GM19324 (cell line): ENCODE measurements around the gene ZNF12.
"Not testable (repeated sequence)": the region's sequence is repeated elsewhere in the genome, so short reads cannot be mapped to it uniquely, and the experiment has no call there.

ENCODE experiments used
- ATAC-seq: cut with Tn5 transposase; IDR thresholded peaks from one replicate; pipeline ENCODE4 v1.9.1; 2021; ENCODE audit warnings: mild to moderate bottlenecking, moderate library complexity; ENCODE audit not compliant: unreplicated experiment, low FRiP score

ZNF12 gene

DNA sequence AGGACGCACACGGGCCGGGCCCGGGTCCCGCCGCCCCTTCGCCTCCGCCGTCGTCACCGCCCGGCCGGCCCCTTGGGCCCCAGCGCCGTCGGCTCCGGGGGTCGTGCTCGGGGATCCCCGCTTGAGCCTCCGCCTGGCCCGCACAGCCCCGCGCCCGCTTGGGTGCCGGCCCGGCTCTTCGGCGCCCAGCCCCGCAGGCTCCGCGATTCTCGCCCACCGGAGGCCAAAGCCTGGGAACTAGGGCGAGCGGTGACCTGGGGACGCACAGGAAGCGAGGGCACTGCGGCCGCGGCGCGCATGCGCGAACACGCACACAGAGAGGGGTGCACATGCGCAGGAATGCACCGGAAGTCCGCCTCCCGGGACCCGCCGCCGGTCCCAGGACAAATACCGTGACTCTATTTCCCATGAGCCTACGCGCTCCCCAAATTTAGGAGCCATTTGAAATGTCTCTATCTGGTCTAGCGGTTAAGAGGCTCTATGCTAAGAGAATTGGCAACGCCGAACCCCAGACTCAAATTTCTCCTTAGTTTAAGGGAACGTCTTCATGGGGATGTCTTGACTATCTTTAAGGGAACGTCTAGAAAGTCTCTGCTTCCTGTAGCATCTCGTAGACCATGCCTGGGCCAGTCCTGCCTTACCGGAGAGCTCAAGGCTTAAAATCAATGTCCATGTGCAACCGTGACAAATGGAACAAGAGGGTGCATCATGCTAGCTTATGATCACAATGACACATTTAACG is at the start of gene ZNF12:
ZNF12 (minus strand) TSS at position 282 of the 742 bp plus-strand sequence. CDS start 1,774 bp downstream, outside the sequence.
- peak; percentile 96 for ATAC-seq

DNA sequence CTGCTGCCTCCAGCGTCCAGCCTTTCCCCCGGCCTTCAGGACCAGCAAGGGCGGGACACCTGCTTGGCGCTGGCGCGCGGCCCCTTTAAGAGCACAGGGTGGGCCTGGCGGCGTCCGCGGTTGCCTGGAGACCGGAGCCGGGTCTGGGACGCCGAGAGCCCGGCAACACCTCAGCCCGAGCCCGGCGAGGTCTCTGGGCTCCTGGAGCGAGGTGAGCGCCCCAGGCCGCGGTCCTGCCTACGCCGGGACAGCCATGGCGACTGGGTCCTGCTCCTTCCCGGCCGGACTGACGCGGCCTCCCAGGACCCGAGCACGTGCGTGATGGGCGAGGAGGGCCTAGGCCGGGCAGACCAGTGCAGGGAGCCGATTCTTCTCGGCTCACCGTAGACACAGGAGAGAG is 47.2 kb upstream of the ZNF12 start, which contains the start of gene RSPH10B2:
RSPH10B2 (plus strand) TSS at position 140 of the 400 bp plus-strand sequence. CDS start 3,575 bp downstream, outside the sequence.
- ATAC-seq = not testable (repeated sequence)

DNA sequence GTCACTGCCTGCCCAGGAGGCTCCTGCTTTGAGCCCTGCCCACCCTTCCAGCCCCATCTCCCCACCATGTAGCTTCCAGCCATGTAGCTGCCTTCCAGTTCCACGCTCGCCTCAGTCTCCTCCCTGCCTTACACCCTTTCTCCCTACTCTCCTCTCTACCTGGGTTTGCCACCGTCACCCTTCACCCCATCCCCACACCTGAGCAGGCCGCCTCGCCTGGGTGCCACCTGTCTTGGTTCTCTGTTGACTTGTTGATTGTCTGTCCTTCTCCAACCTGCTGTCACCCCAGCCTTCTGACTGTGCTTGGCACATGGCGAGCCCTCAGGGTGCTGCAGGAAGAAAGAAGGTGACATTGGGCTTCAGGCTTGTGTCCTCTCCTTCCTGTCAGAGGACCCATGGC is 43.4 kb upstream of the ZNF12 start:
- ATAC-seq = not testable (repeated sequence)

DNA sequence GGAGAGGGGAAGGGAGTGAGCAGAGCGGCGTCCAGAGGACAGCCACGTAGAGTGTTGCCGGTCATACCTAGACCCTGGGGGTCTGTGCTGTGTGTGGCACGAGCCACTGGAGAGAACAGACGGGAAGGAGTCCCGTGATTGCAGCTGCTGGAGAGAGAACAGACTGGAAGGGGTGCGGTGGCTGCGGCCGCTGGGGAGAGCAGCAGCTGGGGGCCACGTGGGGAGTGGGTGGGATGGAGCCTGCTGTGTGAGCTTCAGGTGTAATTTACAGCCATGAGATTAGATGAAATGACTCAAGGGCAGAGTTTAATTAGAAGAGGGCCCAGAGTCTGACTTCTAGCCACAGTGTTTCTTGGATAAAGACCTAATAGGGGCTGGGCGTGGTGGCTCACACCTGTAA is 42.6 kb upstream of the ZNF12 start:
- not testable (repeated sequence) for ATAC-seq

DNA sequence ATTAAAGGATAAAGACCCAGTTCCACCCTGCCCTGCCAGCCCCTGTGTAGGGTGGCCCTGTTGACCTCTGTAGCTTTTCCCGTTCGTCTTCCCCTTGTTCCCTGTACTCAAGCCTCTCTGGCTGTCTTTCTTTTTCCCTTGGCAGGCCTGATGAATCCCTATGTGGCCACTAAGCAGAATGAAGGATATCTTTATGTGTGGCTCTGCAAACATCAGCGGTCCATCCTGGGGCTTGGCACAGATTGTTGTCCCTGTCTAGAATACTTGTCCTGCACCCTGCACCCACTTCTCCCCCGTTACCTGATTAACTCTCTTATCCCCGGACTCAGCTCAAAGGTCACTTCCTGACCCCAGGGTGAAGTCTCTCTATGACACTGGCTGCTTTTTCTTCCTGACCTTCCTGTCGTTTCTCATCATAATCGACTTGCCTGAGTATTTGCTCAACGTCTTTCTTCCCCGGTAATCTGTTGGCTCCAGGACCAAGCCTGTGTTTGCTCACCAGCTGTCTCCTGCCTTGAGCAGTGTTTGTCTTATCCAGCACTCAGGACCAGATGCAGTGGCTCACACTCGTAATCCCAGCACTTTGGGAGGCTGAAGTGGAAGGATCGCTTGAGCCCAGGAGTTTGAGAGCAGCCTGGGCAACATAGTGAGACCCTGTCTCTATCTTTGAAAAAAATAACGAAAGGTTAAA is 37.8 kb upstream of the ZNF12 start:
- ATAC-seq = not testable (repeated sequence)

DNA sequence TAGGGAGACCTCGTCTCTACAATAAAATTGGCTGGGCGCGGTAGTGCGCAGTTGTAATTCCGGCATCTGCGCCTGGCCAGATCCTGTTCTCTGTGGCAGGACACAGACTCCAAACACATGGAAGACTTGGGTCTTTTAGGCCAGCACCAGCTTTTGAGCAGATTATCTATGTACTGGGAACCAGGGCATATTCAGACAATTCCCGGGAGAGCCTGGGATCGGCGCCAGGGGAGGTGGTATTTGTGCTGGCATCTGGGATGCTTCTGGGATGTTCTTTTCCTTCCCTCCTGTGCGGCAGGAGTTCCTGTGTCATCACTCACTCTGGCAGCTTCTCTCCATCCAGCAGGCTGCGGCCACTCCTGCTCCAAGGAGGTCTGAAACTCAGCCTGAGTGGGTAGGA is 31.7 kb upstream of the ZNF12 start:
- not testable (repeated sequence) for ATAC-seq

DNA sequence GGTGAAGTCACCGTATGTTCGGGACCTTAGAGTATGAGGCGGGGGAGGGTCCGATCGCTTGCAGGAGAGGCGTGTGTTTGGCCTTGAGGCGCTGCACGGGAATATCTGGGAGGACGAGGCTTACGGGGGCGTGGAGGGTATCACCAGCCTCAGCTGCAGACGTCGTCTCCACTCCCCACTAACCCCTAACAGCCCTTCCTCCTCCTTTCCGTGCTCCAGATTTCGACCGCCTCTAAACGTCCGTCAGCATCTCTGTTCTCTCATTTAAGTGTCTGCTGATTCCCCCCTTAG is 23.5 kb upstream of the ZNF12 start:
- no peak for ATAC-seq

DNA sequence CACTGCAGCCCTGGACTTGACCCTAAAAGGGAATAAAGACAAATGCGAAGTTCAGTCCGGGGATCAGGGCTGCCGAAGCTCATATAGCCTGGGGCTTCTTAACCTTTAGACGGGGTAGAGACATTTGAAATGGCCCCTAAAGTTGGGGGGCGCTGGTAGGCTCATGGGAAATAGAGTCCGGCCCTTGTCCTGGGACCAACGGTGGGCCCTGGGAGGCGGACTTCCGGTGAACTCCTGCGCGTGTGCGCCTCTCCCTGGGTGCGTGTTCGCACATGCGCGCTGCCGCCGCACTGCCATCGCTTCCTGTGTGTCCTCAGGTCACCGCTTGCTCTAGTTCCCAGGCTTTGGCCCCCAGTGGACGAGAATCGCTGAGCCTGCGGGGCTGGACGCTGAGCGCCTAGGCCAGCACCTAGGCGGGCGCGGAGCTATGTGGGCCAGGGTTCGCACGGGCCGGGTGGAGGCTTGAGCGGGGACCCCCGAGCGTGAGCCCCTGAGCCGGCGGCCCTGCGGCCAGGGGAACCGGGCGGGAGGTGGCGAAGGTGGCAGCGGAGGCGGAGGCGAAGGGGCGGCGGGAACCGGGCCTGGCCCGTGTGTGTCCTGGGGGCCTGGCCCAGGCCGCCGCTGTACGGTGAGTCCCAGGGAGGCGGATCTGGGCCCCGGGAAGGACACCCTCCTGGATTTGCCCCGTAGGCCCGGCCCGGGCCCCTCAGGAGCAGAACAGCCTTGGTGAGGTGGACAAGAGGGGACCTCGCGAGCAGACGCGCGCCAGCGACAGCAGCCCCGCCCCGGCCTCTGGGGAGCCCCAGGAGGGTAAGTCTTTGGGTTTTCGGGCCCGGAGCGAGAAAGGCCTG is 23.0 kb upstream of the ZNF12 start:
- peak; percentile 97 for ATAC-seq

DNA sequence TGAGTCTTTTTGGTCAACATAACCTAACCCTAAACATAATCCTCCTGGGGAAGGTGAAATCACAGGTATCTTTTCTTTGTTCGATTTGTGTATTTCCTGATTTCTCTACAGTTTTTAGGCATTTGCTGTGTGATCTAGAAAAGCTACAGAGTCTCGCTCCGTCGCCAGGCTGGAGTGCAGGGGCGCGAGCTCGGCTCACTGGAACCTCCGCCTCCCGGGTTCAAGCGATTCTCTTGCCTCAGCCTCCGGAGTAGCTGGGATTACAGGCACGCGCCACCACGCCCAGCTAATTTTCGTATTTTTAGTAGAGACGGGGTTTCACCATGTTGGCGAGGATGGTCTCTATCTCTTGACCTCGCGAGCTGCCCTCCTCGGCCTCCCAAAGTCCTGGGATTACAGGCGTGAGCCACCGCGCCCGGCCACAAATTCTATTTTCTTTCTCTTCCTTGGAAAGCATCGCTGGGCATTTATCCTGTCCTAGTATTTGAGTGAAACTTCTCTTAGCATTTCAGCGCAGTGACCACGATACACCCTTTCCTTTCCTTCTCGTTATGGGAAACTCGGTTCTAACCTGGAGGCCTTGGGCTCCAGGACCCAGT is 22.2 kb upstream of the ZNF12 start:
- not testable (repeated sequence) for ATAC-seq

DNA sequence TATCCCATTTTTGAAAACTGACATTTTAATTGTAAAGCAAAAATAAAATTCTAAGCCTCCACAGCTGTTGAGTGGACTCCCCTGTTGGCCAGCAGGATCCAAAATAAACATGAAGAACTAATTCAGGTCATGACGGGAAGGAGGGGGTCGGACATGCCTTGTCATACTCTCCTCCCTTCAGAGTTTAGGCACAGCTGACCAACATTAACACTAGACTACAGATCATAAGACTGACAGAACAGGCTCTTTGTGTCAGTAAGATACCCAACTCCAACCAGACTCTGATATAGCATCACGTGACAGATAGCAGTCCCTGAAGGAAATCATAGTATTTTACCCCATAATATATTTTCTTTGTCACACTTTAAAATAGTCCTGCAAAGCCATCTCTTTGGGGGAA is 20.9 kb upstream of the ZNF12 start:
- ATAC-seq = no peak

DNA sequence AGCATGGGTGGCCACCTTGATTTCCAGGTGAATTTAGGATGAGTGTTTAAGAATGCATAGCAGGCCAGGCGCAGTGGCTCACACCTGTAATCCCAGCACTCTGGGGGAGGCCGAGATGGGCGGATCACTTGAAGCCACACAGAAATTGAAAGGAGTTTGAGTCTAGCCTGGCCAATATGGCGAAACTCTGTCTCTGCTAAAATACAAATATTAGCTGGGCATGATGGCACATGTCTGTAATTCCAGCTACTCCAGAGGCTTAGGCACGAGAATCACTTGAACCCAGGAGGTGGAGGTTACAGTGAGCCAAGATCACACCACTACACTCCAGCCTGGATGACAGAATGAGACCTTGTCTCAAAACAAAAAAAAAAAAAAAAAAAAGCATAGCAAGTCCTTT is 19.6 kb upstream of the ZNF12 start:
- not testable (repeated sequence) for ATAC-seq

DNA sequence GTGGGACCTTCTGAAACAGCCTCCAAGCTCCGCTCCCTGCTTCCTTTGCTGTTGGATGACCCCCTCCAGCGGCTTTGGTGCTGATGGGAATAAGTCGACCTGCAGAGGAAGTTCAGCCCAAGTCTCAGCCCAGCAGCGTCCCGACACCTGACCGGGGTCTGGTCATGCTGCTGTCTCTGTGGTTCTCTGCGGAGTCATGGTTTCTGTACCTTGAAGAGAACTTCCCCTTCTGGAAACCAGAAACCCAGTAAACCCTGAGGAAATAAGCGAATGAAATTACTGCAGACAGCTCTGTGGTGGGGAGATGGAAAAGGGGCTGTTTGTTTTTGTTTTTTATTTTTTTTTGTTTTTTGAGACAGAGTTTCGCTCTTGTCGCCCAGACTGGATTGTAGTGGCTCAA is 18.3 kb upstream of the ZNF12 start:
- ATAC-seq = peak; percentile 38

DNA sequence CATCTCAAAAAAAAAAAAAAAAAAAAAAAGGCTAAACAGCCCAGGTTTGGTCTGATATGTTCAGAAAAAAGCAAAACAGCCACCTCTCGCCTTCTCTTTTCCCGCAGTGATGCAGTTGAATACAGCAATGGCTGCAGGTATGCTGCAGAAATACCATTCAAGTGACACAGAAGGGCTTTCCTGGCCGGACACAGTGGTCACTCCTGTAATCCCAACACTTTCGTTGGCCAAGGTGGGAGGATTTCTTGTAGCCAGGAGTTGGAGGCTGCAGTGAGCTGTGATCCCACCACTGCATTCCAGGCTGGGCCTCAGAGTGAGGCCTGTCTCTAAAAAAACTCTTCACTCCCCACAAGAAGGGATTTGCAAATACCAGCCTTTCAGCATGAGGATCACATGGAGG is 17.6 kb upstream of the ZNF12 start:
- ATAC-seq = not testable (repeated sequence)

DNA sequence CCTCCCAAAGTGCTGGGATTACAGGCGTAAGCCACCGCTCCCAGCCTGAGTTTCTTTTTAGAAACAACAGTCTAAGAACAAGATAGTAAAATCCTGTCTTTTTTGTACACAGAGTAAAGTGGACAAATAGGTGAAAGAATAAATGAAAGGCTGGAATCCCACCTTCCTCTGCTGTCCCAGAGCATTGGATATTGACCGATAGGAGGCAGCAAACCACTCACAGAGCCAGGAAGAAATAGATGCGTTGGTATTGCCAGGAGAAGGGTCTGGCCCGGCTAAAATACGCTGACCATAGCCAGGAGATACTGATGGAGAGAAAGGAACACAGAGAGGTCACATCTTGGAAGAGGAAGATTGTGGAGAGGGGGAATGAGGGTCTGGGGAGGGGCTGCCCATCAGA is 11.4 kb upstream of the ZNF12 start:
- ATAC-seq = no peak

DNA sequence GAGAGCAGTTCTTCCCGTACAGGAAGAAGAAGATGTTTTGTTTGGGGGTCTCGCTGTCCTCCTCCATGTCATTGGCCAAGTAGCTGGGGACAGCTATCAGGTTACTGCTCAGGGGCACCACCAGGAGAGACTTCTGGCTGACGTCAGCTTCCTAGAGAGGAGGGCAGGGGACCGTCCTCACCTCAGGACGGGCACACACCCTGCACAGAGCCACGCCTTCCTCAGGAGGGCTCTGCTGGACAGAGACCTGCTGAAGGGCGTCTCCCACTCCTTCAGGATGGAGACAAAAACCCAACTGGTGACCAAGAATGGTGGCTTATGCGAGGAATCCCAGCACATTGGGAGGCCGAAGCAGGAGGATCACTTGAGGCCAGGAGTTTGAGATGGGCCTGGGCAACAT is 9.2 kb upstream of the ZNF12 start:
- not testable (repeated sequence) for ATAC-seq

DNA sequence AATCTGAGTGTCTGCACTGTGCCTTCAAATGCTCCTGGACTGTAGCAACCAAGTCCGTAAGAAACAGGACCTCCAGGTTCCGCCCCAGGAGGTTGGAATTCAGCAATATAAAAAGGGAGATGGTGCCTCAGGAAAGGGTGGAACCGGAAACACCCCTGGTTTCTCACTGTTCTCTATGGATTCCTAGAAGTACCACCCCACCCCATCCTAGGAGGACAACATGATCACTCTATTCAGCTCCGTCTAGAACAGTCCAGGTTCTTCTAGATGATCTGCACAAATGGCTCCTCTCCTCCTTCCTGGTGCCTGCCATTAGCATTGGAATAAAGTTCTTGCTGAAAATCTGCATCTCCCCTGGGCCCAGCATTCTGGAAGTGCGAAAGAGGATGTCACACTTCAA is 7.6 kb upstream of the ZNF12 start:
- no peak for ATAC-seq

DNA sequence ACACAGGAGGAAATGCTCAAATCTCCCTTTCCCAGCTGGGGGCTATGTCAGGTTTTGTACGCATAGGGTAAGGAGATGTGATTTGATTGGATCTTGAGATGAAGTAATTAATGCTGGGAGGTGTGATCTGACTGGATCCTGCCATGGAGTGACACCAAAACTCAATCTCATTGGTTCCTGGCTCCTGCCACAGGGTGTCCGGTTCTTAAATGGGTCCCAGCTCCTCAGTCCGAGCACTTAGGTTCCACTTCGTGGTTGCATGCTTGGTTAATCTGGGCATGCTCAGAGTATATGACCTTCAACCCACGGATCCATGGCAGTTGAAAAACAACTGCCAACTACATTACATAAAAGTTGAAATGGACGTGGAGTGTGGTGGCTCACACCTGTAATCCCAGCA is 3.1 kb upstream of the ZNF12 start:
- ATAC-seq = no peak

DNA sequence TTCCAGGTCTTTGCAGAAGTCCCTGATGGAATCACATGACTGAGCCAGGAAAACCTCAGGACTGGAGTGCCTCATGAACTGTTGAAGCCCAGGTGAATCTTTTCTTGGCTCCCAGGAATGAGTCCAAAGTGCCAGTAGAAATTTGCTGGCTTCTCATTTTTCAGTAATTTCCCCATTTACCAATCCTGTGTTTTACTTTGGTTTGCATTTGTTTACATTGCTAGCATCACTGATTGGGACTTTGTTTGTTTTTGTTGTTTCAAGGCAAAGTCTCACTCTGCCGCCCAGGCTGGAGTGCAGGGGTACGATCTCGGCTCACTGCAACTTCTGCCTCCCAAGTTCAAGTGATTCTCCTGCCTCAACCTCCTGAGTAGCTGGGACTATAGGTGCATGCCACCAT is 1.6 kb upstream of the ZNF12 start:
- no peak for ATAC-seq

DNA sequence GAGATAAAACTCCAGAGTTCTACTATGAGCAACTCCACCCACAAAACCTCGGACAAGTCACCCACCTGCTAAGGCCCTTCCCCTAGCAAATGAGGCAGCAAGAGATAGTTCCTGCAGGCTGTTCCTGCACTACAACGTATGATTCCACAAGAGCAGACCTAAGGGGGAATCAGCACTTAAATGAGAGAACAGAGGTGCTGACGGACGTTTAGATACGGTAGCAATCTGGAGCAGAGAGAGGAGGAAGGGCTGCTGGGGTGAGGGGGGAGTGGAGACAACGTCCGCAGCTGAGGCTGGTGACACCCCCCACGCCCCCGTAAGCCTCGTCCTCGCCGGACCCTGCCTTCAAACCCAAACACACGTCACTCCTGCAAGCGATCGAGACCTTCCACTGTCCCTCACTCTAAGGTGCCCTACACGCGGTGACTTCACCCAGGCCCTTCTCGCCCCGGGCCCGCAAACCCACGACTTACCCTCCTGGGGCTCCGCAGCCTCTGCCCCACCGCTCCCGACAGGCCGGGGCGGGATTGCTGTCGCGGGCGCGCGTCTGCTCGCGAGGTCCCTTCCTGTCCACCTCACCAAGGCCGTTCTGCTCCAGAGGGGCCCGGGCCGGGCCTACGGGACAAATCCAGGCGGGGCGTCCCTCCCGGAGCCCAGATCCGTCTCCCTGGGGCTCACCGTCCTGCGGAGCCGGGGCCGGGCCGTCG is 635 bp downstream of the ZNF12 start:
- ATAC-seq = peak; percentile 24

DNA sequence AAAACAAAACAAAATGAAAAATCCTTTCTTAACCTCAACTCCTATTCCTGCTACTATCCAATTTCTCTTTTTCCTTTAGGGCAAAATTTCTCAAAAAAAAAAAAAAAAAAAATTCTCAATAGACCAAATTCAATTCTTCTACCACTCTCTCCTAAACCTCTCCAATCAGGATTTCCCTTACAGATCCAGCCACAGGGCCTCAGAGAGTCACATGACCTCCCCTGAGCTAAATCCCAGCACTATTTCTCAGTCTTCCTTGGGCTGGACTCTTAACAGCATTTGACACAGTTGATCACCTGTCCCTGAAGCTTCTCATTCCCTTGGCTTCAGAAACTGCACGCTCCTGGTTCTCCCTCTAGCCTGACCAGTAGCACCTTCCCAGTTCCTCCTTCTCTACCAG is 4.9 kb downstream of the ZNF12 start:
- no peak for ATAC-seq
